GM12873 (cell line): ENCODE data around the gene THSD8.

Experiments
- CTCF ChIP-seq: IDR thresholded peaks from 2 replicates; pipeline ENCODE4 v1.5.1; 2012; ENCODE audit warnings: low read depth, mild to moderate bottlenecking, moderate library complexity, low read length, control low read depth; ENCODE audit not compliant: insufficient read depth; ENCODE audit errors: missing control alignments

THSD8 gene

GRCh38 chr19:12782424-12783290 lies 19.2 kb upstream of the THSD8 start:
- TF ChIP-seq CTCF: peak; percentile 12

GRCh38 chr19:12783291-12783848 lies 18.5 kb upstream of the THSD8 start:
- no peak for TF ChIP-seq CTCF

- no peak for TF ChIP-seq CTCF
Observed at GRCh38 chr19:12783849-12784393, 17.9 kb upstream of the THSD8 start.

- TF ChIP-seq CTCF: no peak
Observed at GRCh38 chr19:12784394-12784870, 17.4 kb upstream of the THSD8 start.

- no peak for TF ChIP-seq CTCF
Observed at GRCh38 chr19:12784871-12785430, 16.9 kb upstream of the THSD8 start.

- no peak for TF ChIP-seq CTCF
Observed at GRCh38 chr19:12785431-12786031, 16.3 kb upstream of the THSD8 start.
